Sigmoid colon (tissue), 7 donors: ENCODE data around the gene VDAC1. TPM values are rescaled to one million over a fixed set of nuclear protein-coding genes. Genes with fewer than 3 reads are reported as not detected.

ENCODE experiments used
- DNase-seq: peaks from one replicate; pipeline ENCODE4 v3.0.0-alpha.2; 2019
- H3K27ac ChIP-seq, 4 donors: fragments of 200-600 bp; sonication (generic); one replicate each; pipeline ENCODE4 v1.5.1; 2016 to 2019; ENCODE audit warnings: mild to moderate bottlenecking in 1 of 4
- H3K27me3 ChIP-seq, 3 donors: fragments of 200-600 bp; sonication (generic); one replicate each; pipeline ENCODE4 v1.5.1; 2019; ENCODE audit warnings: mild to moderate bottlenecking in 1 of 3
- H3K36me3 ChIP-seq, 4 donors: fragments of 200-600 bp; sonication (generic); one replicate each; pipeline ENCODE4 v1.5.1; 2016 to 2019
- H3K4me1 ChIP-seq, 4 donors: fragments of 200-600 bp; sonication (generic); one replicate each; pipeline ENCODE4 v1.5.1; 2017 to 2019
- H3K4me3 ChIP-seq, 4 donors: fragments of 200-600 bp; sonication (generic); one replicate each; pipeline ENCODE4 v1.5.1; 2017 to 2019; ENCODE audit warnings: mild to moderate bottlenecking in 2 of 4, moderate library complexity in 1 of 4
- H3K9me3 ChIP-seq, 4 donors: fragments of 200-600 bp in 3 of 4; sonication (generic) in 3 of 4; one replicate each; pipeline versions ENCODE4 v1.5.1 to v1.6.1; 2013 to 2019
- EP300 ChIP-seq, 4 donors: sonication (generic); formaldehyde crosslinking; IDR thresholded peaks; one replicate each; pipeline ENCODE4 v1.6.1; 2017; ENCODE audit warnings: antibody characterized with exemption in 4 of 4
- POLR2A ChIP-seq, 2 donors: fragments of 450-650 bp; IDR thresholded peaks; one replicate each; pipeline ENCODE4 v1.6.1; 2016; ENCODE audit warnings: antibody characterized with exemption in 2 of 2, mild to moderate bottlenecking in 2 of 2, moderate library complexity in 2 of 2
- POLR2AphosphoS5 ChIP-seq, 4 donors: sonication (generic); formaldehyde crosslinking; IDR thresholded peaks; one replicate each; pipeline ENCODE4 v1.6.1; 2017; ENCODE audit warnings: antibody characterized with exemption in 4 of 4
- WGBS, 2 donors: extraction: QIAGEN DNeasy Blood & Tissue Kit; methylation state at CpG; one replicate each; pipeline ENCODE4 v1.1.7; 2013; 5-methylcytosine and 5-hydroxymethylcytosine counted together
- intact Hi-C: fragments of 100-400 bp; cut with DNase I; formaldehyde crosslinking; loops from one replicate; pipeline ENCODE4 v1.15.1; 2023
- polyA plus RNA-seq, 3 donors: library from polyadenylated mRNA; stranded (reverse); fragments of 200-250 nt; gene quantifications; one replicate each; pipeline ENCODE4 v1.2.3, GENCODE V29; 2013
- total RNA-seq, 4 donors: library from RNA; depleted of rRNA; stranded (reverse); fragments of >200 nt; gene quantifications; one replicate each; pipeline ENCODE4 v1.1.0, GENCODE V29; 2016
- TF ChIP-seq, protein P1 (sequence below), 4 experiments: fragments of 450-650 bp in 3 of 4; fragments of 200-600 bp in 1 of 4; IDR thresholded peaks; one replicate each; pipeline ENCODE4 v1.5.1; 2016 to 2019; ENCODE audit warnings: antibody characterized with exemption in 4 of 4, mild to moderate bottlenecking in 3 of 4, moderate library complexity in 2 of 4
- donor health status: healthy with polysubstance abuse.
- donor health status: Bipolar disorder and iron deficiency.
- donor health status: healthy.

The VDAC1 gene
- total and polyA plus RNA-seq, 7 donors = 71.3 to 361 (median 99.2) TPM

DNA sequence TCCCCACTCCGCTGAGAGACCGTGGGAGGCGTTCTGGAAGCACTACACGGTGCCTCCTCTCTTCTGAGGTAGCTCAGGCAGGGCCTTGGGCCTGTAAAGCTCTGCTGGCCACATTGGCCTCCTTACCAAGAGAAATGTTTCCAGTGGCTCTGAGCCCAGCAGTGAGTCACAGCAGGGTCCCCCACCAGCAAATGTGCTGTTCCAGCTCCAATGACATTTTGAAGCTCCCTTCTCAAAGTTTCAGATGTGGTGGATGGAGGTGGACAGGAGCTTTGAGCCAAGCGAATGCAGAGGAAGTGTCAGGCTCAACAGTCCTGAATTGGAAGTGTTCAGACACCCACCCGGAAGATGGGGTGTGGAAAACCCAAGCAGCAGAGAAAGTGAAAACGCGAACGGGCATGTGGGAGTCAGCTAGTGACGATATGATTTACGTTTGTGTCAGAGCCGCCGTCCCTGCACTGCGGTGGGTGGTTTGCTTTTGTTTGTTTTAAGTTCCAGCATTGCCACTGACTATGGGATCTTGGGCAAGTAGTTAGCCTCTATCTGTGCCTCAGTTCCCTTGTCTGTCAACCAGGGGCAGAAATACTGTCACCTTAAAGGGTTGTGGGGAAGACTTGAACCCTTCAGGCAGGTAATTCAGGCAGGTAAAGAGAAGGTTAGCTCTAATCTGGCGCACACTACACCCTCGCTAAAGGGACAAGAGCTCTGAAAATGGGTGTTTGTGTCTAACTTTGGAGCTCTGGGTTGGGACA lies 74.5 kb downstream of the VDAC1 start:
- H3K9me3 ChIP-seq = no peaks in the 10 kb centered on the region
- TF ChIP-seq EP300 (IDR thresholded peaks at IDR 0.05) (no peak), POLR2A (IDR thresholded peaks at IDR 0.05) (no peak), POLR2AphosphoS5 (IDR thresholded peaks at IDR 0.05) (no peak)
- TF ChIP-seq, protein P1, sequence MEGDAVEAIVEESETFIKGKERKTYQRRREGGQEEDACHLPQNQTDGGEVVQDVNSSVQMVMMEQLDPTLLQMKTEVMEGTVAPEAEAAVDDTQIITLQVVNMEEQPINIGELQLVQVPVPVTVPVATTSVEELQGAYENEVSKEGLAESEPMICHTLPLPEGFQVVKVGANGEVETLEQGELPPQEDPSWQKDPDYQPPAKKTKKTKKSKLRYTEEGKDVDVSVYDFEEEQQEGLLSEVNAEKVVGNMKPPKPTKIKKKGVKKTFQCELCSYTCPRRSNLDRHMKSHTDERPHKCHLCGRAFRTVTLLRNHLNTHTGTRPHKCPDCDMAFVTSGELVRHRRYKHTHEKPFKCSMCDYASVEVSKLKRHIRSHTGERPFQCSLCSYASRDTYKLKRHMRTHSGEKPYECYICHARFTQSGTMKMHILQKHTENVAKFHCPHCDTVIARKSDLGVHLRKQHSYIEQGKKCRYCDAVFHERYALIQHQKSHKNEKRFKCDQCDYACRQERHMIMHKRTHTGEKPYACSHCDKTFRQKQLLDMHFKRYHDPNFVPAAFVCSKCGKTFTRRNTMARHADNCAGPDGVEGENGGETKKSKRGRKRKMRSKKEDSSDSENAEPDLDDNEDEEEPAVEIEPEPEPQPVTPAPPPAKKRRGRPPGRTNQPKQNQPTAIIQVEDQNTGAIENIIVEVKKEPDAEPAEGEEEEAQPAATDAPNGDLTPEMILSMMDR (IDR thresholded peaks at IDR 0.05) = no peak
- DNase-seq = no peak
- no peaks in the 10 kb centered on the region for H3K4me1 ChIP-seq
- no peak overlapping the region for H3K4me3 ChIP-seq
- H3K27me3 ChIP-seq = no peaks in the 10 kb centered on the region
- no peak overlapping the region for H3K27ac ChIP-seq
- intact Hi-C loops = no loop called here
- H3K36me3 ChIP-seq = no peaks in the 10 kb centered on the region
- 57 to 83% methylated on average over 16 of the region's 16 CpGs for WGBS, 2 donors

GRCh38 chr5:133928587-133929393 lies 76.0 kb downstream of the VDAC1 start:
- no peaks in the 10 kb centered on the region for H3K27me3 ChIP-seq
- no peaks in the 10 kb centered on the region for H3K9me3 ChIP-seq
- intact Hi-C loops = no loop called here
- H3K4me3 ChIP-seq = no peak overlapping the region
- TF ChIP-seq POLR2A (IDR thresholded peaks at IDR 0.05) = no peak
- TF ChIP-seq EP300 (IDR thresholded peaks at IDR 0.05) = no peak
- TF ChIP-seq POLR2AphosphoS5 (IDR thresholded peaks at IDR 0.05) = no peak
- TF ChIP-seq, protein P1 (IDR thresholded peaks at IDR 0.05) = no peak
- H3K36me3 ChIP-seq = no peaks in the 10 kb centered on the region
- H3K27ac ChIP-seq = no peak overlapping the region
- H3K4me1 ChIP-seq = no peaks in the 10 kb centered on the region
- no peak for DNase-seq
- 72 to 82% methylated on average over 9 of the region's 9 CpGs for WGBS, 2 donors

- Histone ChIP-seq H3K4me3 (no peak overlapping the region), H3K9me3 (no peaks in the 10 kb centered on the region), H3K36me3 (no peaks in the 10 kb centered on the region), H3K4me1 (no peaks in the 10 kb centered on the region), H3K27ac (no peak overlapping the region), H3K27me3 (no peaks in the 10 kb centered on the region)
- DNase-seq = no peak
- 75 to 83% methylated on average over 13 of the region's 13 CpGs for WGBS, 2 donors
- TF ChIP-seq POLR2AphosphoS5 (IDR thresholded peaks at IDR 0.05) (no peak), POLR2A (IDR thresholded peaks at IDR 0.05) (no peak)
- intact Hi-C loops = no loop called here
These were observed 77.2 kb downstream of the VDAC1 start for GRCh38 chr5:133927300-133928180.

GRCh38 chr5:133926489-133927299 lies 78.1 kb downstream of the VDAC1 start:
- intact Hi-C loops = no loop called here
- TF ChIP-seq POLR2A (IDR thresholded peaks at IDR 0.05) = no peak
- TF ChIP-seq, protein P1 (IDR thresholded peaks at IDR 0.05) = no peak
- TF ChIP-seq EP300 (IDR thresholded peaks at IDR 0.05) = no peak
- no peak for TF ChIP-seq POLR2AphosphoS5 (IDR thresholded peaks at IDR 0.05)
- Histone ChIP-seq H3K27me3 (no peaks in the 10 kb centered on the region), H3K27ac (no peak overlapping the region), H3K9me3 (no peaks in the 10 kb centered on the region), H3K36me3 (no peaks in the 10 kb centered on the region), H3K4me3 (no peak overlapping the region), H3K4me1 (no peaks in the 10 kb centered on the region)
- no peak for DNase-seq
- 46 to 79% methylated on average over 17 of the region's 17 CpGs for WGBS, 2 donors
